Fibroblast of skin of abdomen (primary cell): ENCODE data around the gene HCN4.
"Not testable (repeated sequence)": the region's sequence is repeated elsewhere in the genome, so short reads cannot be mapped to it uniquely, and the experiment has no call there.

Experiments used
- DNase-seq: peaks from one replicate; pipeline ENCODE4 v3.0.0-alpha.2; 2013

HCN4 gene

GRCh38 chr15:73324496-73325170 is 44.1 kb downstream of the HCN4 start:
- DNase-seq: no peak

DNA sequence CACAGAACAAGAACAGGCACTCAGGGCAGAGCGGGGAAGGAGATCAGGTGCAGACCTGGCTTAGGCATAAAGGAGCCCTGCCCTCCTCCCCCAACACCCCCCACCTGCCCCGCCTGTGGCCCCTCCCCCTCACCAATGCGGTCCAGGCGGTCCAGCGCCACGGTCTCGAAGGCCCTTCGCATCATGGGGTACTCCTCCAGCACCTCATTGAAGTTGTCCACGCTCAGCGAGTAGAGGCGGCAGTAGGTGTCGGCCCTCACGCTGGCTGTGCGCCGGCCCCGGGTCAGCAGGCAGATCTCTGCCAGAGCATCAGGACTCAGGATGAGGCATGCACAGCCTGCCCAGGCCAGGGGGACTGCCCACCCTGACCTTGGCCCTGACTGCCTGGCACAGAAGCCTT is 44.8 kb downstream of the HCN4 start:
- DNase-seq: no peak

DNA sequence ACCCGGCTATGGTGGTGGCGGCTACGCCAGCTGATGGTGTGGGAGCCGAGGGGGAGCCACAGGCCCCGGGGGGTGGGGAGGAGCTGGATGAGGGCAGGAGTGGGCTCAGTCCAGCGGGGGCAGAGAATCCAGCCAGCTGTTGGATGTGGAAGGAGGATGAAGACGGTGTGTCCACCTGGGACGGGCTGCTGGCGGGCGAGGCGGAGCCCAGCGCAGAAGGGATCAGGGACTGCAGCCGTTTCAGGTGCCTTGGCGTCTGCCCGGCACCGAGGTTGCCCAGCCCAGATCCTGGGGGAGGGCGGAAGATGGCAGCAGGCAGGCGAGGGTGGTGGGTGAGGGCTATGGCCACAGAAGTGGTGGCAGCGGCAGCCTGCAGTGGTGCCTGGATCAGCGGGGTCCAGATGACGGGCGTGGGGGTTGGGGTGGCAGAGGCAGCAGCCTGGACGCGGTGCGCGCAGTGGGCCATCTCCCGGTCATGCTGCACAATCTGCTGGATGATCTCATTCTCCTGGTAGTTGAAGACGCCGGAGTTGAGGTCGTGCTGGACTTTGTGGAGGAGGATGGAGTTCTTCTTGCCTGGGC is 45.3 kb downstream of the HCN4 start:
- no peak for DNase-seq

GRCh38 chr15:73322665-73323373 is 45.9 kb downstream of the HCN4 start:
- DNase-seq: no peak

DNA sequence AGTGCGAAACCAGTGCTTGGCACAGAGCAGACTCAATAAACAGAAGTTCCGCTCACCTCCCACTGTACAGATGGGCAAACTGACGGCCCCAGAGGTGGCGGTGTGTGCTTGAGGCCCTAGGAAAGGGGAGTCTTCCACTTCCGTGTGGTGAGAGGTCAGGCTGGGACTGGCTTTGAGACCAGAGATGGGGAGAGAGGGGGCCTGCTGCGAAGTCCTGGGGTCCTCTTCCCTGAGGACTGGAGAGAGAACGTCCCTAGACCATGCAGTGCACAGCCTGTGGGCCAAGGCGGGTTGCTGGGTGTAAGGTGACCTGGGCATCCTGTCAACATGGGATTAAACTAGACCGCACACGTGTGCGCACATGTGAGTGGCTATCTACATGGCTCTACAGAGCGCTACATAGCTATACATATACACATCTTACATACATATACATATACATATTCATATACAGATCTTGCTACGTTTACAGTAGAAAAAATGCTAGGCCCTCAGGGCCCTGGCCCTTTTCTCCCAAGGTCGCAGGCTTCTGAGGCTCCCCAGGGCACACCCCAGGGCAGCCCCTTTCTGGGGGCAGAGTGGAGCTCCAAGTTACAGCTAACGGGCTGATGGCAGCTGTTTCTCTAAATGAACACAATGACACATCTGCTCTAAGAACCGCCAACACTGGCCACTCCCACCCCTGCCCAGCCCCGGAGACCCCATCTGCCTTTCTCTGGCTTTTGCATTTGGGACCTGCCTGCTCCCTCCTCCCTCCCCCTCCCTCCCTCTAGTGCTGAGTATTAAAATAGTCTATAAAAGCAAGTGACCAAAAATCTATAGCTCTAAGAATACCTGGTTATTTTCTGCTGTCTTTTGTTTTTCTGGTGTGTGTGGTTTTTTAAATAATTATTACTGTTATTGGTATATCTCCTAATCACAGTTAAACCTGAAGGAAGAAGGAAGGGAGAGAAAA is 47.0 kb downstream of the HCN4 start:
- no peak for DNase-seq

DNA sequence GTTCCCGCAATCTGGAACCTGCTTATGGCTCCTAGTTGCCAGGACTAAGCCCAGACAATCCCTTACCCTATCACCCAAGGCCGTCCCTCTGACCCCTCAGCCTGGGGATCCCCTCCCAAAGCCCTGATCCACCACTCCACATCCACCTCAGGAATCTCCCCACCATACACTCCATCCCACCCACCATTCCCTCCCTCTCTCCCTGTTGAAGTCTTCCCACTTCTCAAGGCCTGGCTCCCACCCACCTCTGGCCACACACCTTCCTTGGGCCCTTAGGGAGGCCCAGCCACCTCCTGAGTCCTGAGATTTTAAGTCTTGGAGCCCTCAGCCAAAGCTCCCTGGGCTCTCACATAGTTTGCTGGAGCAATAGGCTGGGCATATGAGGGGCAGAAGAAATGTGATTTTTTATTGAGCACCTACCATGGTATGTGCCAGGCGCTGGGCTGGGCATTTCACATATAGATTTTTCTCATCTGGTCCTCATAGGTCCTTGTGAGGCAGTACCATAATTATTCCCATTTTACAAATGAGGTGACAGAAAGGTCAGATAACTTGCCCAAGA is 48.1 kb downstream of the HCN4 start:
- DNase-seq: no peak

GRCh38 chr15:73319460-73320245 is 49.1 kb downstream of the HCN4 start:
- no peak for DNase-seq

DNA sequence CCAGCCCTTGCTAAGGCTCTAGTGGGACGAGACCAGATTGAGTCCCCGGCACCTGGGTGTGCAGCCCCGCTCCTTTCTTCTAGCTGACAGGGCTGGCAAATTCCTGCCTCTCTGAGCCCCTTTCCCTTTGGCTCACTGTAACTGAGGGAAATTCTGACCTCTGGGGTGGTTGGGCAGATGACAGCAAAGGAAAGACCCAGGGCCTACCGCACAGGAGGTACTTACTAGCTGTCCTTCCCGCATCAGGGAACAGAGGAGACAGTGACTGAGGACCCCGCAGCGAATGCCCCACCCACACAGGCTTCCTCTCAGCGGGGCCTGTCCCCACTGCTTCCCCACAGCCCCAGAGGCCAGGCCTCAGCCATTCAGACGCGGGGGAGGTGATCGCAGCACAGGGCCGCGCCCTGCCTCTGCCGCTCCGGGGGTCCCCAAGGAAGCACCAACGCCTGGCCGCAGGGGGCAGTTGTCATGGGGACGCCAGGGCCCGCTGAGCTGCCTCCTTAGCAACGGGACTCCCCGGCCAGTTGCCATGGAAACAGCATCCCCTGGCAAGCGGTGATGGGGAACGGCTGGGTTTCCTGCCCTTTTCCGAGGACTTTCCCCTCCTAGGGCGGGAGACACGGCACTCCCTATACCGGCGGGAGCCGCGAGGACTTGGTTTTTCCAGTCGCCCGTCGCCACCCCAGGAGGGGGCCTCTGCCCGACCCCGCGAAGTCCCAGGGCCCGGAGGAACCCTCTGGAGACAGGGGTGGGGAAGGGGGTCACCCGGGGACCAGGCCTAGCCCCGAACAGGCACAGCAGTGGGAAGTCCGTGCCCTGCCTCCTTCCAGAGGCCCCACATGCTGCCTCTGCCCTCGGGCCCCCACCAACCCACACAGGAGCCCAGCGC is 50.1 kb downstream of the HCN4 start:
- no peak for DNase-seq

GRCh38 chr15:73317651-73318462 is 50.9 kb downstream of the HCN4 start:
- DNase-seq: no peak

DNA sequence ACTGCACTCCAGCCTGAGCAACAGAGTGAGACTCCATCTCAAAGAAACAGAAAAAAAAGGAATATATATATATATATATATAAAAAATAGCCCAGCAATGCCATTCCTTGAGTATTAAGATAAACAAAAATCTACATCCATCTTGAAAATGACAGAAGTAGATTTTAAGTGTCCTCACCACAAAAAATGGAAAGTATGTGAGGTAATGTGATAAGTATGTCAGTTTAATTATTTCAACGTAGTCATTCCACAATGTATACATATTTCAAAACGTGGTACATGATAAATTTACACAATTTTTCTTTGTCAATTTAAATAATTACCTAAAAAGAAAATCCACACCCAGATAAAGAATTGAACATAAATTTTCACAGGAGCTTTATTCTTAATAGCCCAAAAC is 54.9 kb downstream of the HCN4 start:
- DNase-seq: peak; percentile 42

DNA sequence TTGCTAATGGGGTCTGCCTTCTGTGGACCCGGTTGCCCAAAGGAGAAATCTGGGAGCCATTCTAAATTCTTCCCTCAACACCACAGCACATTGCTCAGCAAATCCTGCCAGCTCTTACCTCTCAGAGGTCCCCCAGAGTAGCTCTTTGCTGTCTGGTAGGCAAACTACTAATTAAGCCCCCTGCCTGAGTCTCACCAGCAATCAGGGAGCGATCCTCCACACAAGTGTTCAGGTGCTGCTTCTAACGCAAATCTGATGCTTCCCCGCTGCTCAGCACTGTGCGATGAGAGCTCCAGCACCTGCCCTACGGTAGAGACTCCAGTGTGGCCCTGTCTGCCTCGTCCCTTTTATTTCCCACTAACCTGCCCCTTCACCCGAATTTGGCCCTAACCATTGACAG is 60.5 kb downstream of the HCN4 start:
- DNase-seq: no peak

- DNase-seq: peak; percentile 60
Measured at GRCh38 chr15:73305331-73306211, 63.2 kb downstream of the HCN4 start.

- no peak for DNase-seq
Measured at GRCh38 chr15:73303636-73304035, 65.1 kb downstream of the HCN4 start.

DNA sequence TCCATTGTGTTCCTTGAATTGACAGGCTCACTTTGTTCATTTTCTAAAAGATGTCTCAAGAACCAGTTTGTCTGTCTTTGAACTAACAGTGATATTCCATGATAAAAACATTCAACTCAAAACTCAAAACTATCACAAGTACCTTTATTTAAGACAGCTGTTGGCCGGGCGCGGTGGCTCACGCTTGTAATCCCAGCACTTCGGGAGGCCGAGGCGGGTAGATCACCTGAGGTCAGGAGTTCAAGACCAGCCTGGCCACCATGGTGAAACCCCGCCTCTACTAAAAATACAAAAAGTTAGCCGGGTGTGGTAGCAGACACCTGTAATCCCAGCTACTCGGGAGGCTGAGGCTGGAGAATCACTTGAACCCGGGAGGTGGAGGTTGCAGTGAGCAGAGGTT is 68.5 kb downstream of the HCN4 start:
- not testable (repeated sequence) for DNase-seq

DNA sequence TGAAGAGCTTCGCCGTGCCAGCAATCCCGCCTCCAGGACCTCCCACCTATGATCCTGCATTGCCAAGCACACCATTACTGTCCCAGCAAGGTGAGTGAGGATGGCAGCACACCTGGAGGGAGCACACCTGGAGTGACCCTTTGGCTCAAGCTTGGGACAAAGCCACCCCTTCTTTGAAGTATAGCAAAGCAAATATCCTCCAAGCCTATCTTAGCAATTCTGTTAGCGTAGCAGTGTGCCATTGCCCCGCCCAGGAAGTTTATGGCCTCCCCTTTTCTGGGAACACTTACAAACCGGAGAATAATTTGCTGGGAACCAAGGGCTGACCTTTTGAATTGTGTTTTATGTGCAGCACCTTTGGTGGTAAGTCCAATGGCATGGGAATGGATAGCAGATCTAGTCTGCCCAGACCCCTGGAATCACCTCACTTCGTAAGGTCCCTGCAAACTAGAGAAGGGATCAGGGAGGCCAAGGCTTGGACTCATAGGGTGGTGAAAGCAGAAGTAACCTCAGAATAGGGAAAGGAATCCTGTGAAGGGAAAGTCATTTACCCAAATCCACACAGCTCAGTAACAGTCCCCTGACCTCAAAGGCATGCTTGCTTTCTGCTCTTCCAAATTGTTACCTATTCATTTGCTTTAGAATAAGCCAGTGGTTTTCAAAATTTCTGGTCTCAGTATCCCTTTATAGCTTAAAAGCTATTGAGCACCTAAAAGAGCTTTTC is 70.1 kb downstream of the HCN4 start:
- no peak for DNase-seq

- peak; percentile 11 for DNase-seq
Measured at GRCh38 chr15:73296609-73297353, 72.0 kb downstream of the HCN4 start.

DNA sequence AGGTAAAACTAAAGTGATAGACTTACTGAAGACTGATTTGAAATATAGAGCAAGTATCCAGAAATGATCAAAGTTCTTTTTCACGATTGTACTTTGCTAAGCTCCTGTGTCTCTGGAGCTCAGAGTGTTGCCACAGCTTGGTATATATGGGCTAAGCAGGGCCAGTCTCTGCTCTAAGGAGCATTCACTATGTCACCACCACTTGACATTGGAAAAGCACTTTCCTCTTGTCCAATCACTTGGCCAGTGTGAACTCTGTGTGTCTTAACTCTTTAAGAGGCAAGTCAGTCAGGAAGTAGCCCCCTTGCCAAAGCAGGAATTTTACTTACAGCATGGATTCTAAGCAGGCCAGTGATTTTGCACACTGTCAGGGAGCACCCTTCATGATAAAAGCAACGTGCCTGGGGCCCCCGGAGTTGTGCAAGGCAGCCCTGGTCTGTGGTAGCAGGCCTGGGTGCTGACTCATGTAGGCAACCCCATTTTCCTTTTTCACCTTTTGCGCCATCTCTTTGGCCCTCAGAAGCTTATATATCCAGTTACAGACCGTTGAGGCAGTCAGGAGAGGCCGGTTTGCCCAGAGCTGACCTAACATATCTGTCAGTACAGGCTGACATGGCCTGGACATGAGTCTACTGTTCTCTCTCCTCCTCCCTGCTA is 73.0 kb downstream of the HCN4 start:
- DNase-seq: peak; percentile 17
